Epithelial cell of proximal tubule (primary cell): ENCODE results near the gene TRIM54. TPM values are rescaled to one million over a fixed set of nuclear protein-coding genes. Genes with fewer than 3 reads are reported as not detected.

Experiments
- DNase-seq: peaks from one replicate; pipeline ENCODE4 v3.0.0-alpha.2; 2011; ENCODE audit warnings: low read depth
- H3K4me3 ChIP-seq: 2 replicates; pipeline ENCODE4 v1.5.1; 2011; ENCODE audit warnings: low read depth, mild to moderate bottlenecking, low read length
- CTCF ChIP-seq: conservative IDR thresholded peaks from 2 replicates; pipeline ENCODE4 v1.5.1; 2012; ENCODE audit warnings: low read depth, mild to moderate bottlenecking, low read length
- total RNA-seq: library from RNA; depleted of rRNA; stranded (reverse); fragments of >200 nt; gene quantifications from 2 replicates; pipeline ENCODE4 v1.2.3, GENCODE V29; 2015

The TRIM54 gene
- total RNA-seq, 1 donor from 2014 or later, result 1.5 TPM

GRCh38 chr2:27307545-27308358 is 25.5 kb downstream of the TRIM54 start:
- no peak for TF ChIP-seq CTCF
- H3K4me3 ChIP-seq, result no peak overlapping the region
- no peak for DNase-seq

- no peak within 1 kb of the TSS for H3K4me3 ChIP-seq
- no peak for TF ChIP-seq CTCF
- no peak for DNase-seq
Measured at GRCh38 chr2:27308359-27308881, 26.2 kb downstream of the TRIM54 start, which contains the start of gene UCN. Gene UCN (minus strand): TSS chr2:27308445. CDS start chr2:27307895, 550 bp downstream.

- no peak for DNase-seq
- no peak for TF ChIP-seq CTCF
- no peak overlapping the region for H3K4me3 ChIP-seq
Measured at GRCh38 chr2:27309651-27310050, 27.4 kb downstream of the TRIM54 start.

- TF ChIP-seq CTCF, result no peak
- DNase-seq, result no peak
- no peak overlapping the region for H3K4me3 ChIP-seq
Measured at GRCh38 chr2:27312152-27312551, 29.9 kb downstream of the TRIM54 start.

GRCh38 chr2:27313882-27314645 is 31.8 kb downstream of the TRIM54 start:
- no peak overlapping the region for H3K4me3 ChIP-seq
- no peak for DNase-seq
- TF ChIP-seq CTCF, result no peak

- no peak for DNase-seq
Measured at GRCh38 chr2:27314709-27315108, 32.5 kb downstream of the TRIM54 start.

More at GRCh38 chr2:27314709-27315108, 32.5 kb downstream of the TRIM54 start:
- TF ChIP-seq CTCF, result no peak
- no peak overlapping the region for H3K4me3 ChIP-seq
